ENCODE measurements around the gene SMYD3.
"Not testable (repeated sequence)": the region's sequence is repeated elsewhere in the genome, so short reads cannot be mapped to it uniquely, and the experiment has no call there.

The SMYD3 gene

GRCh38 chr1:246333855-246334254 is 173.2 kb downstream of the SMYD3 start:
- no peak for DNase-seq (ENCODE audit: low read depth)
- H3K4me3 ChIP-seq (ENCODE audit: low read depth, low read length), result no peak overlapping the region
- no peak for TF ChIP-seq CTCF (conservative IDR thresholded peaks at IDR 0.05; ENCODE audit: low read depth, low read length)

- no peak for TF ChIP-seq CTCF (conservative IDR thresholded peaks at IDR 0.05; ENCODE audit: low read depth, low read length)
- peak; percentile 34 for DNase-seq (ENCODE audit: low read depth)
- H3K4me3 ChIP-seq (ENCODE audit: low read depth, low read length), result no peak overlapping the region
Measured at GRCh38 chr1:246332078-246332477, 175.0 kb downstream of the SMYD3 start.

GRCh38 chr1:246329900-246330299 is 177.2 kb downstream of the SMYD3 start:
- no peak overlapping the region for H3K4me3 ChIP-seq (ENCODE audit: low read depth, low read length)
- no peak for DNase-seq (ENCODE audit: low read depth)
- TF ChIP-seq CTCF (conservative IDR thresholded peaks at IDR 0.05; ENCODE audit: low read depth, low read length), result no peak

GRCh38 chr1:246329292-246329691 is 177.8 kb downstream of the SMYD3 start:
- not testable (repeated sequence) for DNase-seq (ENCODE audit: low read depth); H3K4me3 ChIP-seq (ENCODE audit: low read depth, low read length)

GRCh38 chr1:246324711-246325110 is 182.4 kb downstream of the SMYD3 start:
- DNase-seq (ENCODE audit: low read depth), result peak; percentile 68
- no peak for TF ChIP-seq CTCF (conservative IDR thresholded peaks at IDR 0.05; ENCODE audit: low read depth, low read length)
- peak overlapping the region; percentile 4 for H3K4me3 ChIP-seq (ENCODE audit: low read depth, low read length)

- H3K4me3 ChIP-seq (ENCODE audit: low read depth, low read length); DNase-seq (ENCODE audit: low read depth): not testable (repeated sequence)
Measured at GRCh38 chr1:246324033-246324432, 183.0 kb downstream of the SMYD3 start.

GRCh38 chr1:246320286-246320685 is 186.8 kb downstream of the SMYD3 start:
- DNase-seq (ENCODE audit: low read depth), result peak; percentile 56
- H3K4me3 ChIP-seq (ENCODE audit: low read depth, low read length), result no peak overlapping the region
- TF ChIP-seq CTCF (conservative IDR thresholded peaks at IDR 0.05; ENCODE audit: low read depth, low read length), result no peak

- no peak overlapping the region for H3K4me3 ChIP-seq (ENCODE audit: low read depth, low read length)
- no peak for DNase-seq (ENCODE audit: low read depth)
- TF ChIP-seq CTCF (conservative IDR thresholded peaks at IDR 0.05; ENCODE audit: low read depth, low read length), result no peak
Measured at GRCh38 chr1:246319083-246319714, 187.9 kb downstream of the SMYD3 start.
